ENCODE measurements around the gene WT1. TPM values are rescaled to one million over a fixed set of nuclear protein-coding genes. Genes with fewer than 3 reads are reported as not detected.

WT1 gene
- total RNA-seq, 6 experiments from 2014 or later, result not detected

DNA sequence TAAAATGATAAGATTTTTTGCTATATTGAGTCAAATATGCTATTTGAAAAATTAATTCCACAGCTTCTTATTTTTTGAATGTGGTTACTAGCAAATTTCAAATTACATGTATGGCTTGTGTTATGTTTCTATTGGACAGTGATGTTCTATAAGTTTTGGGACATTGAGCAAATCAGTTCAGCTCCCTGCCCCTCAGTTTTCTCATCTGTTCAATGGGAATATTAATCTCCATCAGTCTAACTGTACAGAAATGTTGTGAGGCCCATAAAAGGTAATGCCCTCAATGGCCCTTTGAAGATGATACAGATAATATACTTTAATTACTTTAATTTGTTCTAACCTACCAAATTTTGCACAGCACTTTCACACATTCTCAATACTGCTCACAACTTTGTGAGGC is 15.2 kb downstream of the WT1 start:
- DNase-seq, result no peak
- H3K4me1 Mint-ChIP-seq (ENCODE audit: low read depth), result peaks cover 6% of the 10 kb centered on the region; the same call in 1 of the 2 replicates
- H3K27me3 Mint-ChIP-seq (ENCODE audit: insufficient read depth), result peaks cover 34% of the 10 kb centered on the region
- H3K4me3 Mint-ChIP-seq, result no peak overlapping the region
- H3K27ac Mint-ChIP-seq, result no peak overlapping the region
- TF ChIP-seq, protein P1, sequence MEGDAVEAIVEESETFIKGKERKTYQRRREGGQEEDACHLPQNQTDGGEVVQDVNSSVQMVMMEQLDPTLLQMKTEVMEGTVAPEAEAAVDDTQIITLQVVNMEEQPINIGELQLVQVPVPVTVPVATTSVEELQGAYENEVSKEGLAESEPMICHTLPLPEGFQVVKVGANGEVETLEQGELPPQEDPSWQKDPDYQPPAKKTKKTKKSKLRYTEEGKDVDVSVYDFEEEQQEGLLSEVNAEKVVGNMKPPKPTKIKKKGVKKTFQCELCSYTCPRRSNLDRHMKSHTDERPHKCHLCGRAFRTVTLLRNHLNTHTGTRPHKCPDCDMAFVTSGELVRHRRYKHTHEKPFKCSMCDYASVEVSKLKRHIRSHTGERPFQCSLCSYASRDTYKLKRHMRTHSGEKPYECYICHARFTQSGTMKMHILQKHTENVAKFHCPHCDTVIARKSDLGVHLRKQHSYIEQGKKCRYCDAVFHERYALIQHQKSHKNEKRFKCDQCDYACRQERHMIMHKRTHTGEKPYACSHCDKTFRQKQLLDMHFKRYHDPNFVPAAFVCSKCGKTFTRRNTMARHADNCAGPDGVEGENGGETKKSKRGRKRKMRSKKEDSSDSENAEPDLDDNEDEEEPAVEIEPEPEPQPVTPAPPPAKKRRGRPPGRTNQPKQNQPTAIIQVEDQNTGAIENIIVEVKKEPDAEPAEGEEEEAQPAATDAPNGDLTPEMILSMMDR (IDR thresholded peaks at IDR 0.05), result no peak
- no peaks in the 10 kb centered on the region for H3K9me3 Mint-ChIP-seq
- H3K36me3 Mint-ChIP-seq (ENCODE audit: low read depth), result no peaks in the 10 kb centered on the region

DNA sequence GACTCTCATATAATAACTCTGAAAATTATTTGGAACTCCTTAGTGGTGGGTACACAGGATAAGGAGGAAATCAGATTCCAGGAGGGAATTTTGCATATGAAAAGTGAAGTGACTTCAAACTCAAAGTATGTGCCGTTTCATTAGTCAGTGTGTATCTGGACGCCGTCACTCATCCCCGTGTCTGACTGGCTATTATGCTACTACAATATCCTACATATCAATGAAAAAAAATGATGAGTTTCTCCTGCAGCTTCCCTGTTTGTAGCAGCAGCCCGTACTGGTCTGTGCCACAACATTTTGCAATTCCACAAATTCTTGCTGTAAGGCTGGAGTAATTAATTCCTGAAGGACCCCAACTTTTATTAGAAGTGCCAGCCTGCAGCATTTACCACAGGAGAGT is 16.5 kb downstream of the WT1 start:
- DNase-seq, result no peak
- H3K4me1 Mint-ChIP-seq (ENCODE audit: low read depth), result peaks cover 6% of the 10 kb centered on the region; the same call in 1 of the 2 replicates
- H3K27me3 Mint-ChIP-seq (ENCODE audit: insufficient read depth), result peaks cover 32% of the 10 kb centered on the region
- H3K9me3 Mint-ChIP-seq, result no peaks in the 10 kb centered on the region
- H3K27ac Mint-ChIP-seq, result no peak overlapping the region
- no peaks in the 10 kb centered on the region for H3K36me3 Mint-ChIP-seq (ENCODE audit: low read depth)
- no peak overlapping the region for H3K4me3 Mint-ChIP-seq
- TF ChIP-seq, protein P1 (IDR thresholded peaks at IDR 0.05), result no peak

DNA sequence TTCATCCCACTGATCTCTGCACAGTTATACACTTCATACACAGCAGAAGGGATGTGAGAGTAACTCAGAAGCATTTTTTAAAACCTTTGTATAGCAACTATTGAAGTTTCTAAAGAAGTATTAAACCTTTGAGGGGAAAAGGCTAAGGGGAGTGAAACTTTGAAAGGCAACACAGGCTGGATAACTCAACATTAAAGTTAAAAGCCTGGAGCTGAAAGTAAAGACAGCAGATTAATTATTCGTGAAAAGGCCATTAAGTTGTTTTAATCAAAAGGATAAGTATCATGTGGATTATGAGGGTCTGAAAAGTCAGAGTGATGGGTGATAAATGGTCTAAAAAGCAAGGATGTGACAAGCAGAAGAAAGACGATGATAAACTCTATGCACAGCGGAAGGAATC is 17.5 kb downstream of the WT1 start:
- DNase-seq, result no peak
- no peak overlapping the region for H3K27ac Mint-ChIP-seq
- peaks cover 6% of the 10 kb centered on the region; the same call in 1 of the 2 replicates for H3K4me1 Mint-ChIP-seq (ENCODE audit: low read depth)
- no peaks in the 10 kb centered on the region for H3K36me3 Mint-ChIP-seq (ENCODE audit: low read depth)
- TF ChIP-seq, protein P1 (IDR thresholded peaks at IDR 0.05), result no peak
- peaks cover 28% of the 10 kb centered on the region for H3K27me3 Mint-ChIP-seq (ENCODE audit: insufficient read depth)
- H3K4me3 Mint-ChIP-seq, result no peak overlapping the region
- no peaks in the 10 kb centered on the region for H3K9me3 Mint-ChIP-seq

DNA sequence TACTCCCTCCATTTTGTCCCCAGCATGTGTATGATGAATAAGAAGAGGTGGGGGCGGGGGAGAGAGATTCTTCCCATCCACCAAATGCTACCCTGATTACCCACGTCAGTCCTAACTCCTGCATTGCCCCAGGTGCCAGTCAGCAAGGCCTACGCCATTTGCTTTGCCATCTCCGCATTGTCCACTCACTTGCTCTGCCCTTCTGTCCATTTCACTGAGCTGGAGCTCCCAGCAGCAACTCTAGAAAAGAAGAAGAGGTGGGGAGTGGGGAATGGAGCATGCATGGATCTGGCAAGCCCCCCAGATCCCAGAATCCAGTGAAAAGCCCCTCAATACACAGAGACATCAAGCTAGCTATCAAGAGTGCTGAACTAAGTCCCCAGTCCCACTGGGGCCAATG is 19.0 kb downstream of the WT1 start:
- no peaks in the 10 kb centered on the region for H3K36me3 Mint-ChIP-seq (ENCODE audit: low read depth)
- peaks cover 31% of the 10 kb centered on the region for H3K27me3 Mint-ChIP-seq (ENCODE audit: insufficient read depth)
- no peak overlapping the region for H3K4me3 Mint-ChIP-seq
- DNase-seq, result no peak
- TF ChIP-seq, protein P1 (IDR thresholded peaks at IDR 0.05), result no peak
- peaks cover 6% of the 10 kb centered on the region; the same call in 1 of the 2 replicates for H3K4me1 Mint-ChIP-seq (ENCODE audit: low read depth)
- no peak overlapping the region for H3K27ac Mint-ChIP-seq
- H3K9me3 Mint-ChIP-seq, result no peaks in the 10 kb centered on the region

DNA sequence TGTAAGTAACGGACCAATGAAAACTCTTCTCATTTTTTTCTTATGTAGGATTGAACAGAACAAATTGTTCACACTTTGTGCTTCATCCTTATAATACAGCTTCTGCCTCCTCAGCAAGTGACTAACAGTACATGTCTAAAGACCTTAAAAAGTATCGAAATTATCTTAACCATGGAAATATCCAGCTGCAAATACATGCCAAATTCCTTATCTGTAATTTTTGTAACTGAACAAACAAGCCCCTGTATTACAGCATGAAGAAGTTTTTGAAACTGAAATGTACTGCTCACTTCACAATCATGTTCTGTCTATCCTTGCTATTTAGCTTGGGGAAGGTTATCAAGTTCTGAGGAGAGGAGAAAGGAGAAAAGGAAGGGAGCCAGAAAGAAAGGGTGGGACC is 20.4 kb downstream of the WT1 start:
- TF ChIP-seq, protein P1 (IDR thresholded peaks at IDR 0.05), result no peak
- Mint-ChIP-seq H3K27ac (no peak overlapping the region), H3K4me3 (no peak overlapping the region), H3K27me3 (ENCODE audit: insufficient read depth) (peaks cover 36% of the 10 kb centered on the region), H3K9me3 (no peaks in the 10 kb centered on the region), H3K36me3 (ENCODE audit: low read depth) (no peaks in the 10 kb centered on the region), H3K4me1 (ENCODE audit: low read depth) (no peaks in the 10 kb centered on the region)
- no peak for DNase-seq
